Putamen (tissue), 1 donor: ENCODE results near the gene ZFAND6.

Experiments used
- DNase-seq: peaks from one replicate; pipeline ENCODE4 v3.0.0-alpha.2; 2016; ENCODE audit warnings: low spot score

Gene ZFAND6

DNA sequence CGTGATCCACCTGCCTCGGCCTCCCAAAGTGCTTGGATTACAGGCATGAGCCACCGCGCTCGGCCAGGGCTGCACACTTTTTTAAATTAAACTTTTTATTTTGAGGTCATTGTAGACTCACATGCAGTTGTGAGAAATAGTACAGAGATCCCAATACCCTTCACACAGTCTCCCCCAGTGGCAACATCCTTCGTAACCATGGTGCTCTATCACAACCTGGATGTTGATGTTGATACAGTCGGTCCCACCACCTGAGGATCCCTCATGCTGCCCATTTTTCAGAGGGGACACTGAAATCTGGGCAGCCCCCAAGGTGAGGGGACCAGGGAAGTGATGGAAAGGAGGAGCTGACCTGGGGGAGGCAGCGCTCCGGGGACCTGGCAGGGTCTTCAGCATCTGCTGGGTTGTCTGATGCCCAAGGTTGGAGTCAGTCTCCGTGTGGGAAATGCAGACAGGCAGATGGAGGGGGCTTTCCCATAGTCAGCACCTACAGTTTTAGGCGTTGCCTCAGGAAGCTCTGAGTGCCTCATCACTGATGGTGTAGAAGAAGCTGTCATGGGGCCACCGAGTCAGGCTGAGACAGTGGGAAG is 110.4 kb downstream of the ZFAND6 start:
- DNase-seq = no peak

DNA sequence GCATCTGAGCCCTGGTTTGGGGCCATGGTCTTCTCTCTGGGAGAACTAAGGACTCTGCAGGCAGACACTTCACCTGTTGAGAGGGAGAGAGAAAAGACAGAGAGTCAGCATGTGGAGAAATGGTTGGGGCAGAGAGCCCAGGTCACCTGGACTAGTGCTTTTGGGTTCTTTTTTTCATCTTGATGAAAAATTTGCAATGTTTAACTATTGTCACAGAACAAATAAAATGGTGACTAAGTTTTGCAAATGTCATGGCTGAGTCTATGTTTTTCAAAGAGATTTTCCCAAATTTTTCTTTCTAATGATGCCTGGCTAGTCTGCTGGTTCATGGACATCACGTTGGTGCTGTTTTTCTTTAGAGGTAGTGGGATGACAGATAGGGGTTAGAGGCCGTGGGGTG is 111.1 kb downstream of the ZFAND6 start:
- no peak for DNase-seq

DNA sequence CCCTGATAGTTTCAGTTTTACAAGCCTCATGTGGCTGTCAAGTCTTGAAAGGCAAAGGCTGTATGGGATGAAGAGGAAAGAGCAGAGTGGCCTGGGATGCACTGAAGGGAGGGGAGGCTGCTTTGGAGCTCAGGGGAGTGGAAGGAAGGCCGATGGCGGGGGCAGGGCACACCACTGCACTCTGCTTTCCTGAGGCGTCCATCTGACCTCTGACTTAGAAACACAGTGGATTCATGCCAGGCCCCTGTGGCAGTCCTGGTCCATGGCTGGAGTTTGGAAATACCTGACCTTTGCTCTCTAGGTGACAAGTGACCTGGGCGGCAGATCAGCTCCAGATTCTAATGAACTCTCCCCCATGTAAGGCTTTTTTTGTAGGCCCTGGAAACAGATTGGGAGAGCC is 112.3 kb downstream of the ZFAND6 start:
- DNase-seq = no peak

DNA sequence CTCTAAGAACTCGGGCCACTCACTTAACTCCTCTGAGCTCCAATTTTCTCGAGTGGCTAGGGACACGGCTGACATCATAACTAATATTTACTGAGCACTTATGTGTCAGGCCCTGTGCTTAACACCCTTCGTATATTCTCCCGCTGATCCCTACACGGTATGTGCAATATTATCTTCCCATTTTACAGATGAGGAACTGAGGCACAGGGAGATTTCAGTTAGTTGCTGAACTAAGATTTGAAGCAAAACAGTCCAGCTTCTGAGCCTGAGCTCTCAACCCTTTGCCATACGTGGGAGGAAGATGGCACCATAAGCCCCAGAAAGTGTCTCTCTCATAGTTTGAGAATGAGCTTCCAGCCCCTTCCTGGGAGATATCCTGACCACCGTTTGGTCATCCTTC is 112.9 kb downstream of the ZFAND6 start:
- DNase-seq = no peak

DNA sequence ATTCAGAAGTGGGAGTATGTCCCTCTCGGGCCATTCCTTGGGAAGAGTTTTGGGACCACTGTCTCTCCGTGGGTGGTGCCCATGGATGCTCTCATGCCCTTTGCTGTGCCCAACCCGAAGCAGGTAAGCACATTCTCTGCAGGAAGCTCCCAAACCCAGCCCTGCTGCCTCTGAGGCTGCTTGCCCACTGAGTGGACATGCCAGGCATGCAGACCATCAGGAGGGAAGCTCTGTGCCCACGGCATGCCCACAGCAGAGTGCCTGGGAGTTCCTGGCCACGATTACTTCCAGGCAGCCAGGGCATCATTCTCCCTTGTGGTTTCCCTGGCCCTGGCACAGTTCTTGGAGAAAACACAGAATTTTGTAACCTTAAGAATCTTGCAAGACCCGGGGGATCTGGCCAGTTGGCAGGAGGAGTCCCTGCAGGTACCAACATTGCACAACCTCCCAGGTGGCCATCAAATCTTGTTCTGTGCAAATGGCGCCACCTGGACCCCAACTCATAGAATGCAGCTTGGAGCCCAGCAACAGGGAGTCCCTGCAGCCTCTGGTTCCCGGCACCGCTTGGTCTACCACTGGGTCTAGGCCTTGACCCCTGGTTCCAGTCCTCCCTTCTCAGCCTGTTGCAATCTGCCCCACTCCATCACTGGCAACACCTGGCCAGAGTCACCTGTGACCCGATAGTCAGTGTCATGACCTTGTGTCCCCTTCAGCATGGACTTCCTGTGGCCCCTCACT is 113.7 kb downstream of the ZFAND6 start:
- no peak for DNase-seq

DNA sequence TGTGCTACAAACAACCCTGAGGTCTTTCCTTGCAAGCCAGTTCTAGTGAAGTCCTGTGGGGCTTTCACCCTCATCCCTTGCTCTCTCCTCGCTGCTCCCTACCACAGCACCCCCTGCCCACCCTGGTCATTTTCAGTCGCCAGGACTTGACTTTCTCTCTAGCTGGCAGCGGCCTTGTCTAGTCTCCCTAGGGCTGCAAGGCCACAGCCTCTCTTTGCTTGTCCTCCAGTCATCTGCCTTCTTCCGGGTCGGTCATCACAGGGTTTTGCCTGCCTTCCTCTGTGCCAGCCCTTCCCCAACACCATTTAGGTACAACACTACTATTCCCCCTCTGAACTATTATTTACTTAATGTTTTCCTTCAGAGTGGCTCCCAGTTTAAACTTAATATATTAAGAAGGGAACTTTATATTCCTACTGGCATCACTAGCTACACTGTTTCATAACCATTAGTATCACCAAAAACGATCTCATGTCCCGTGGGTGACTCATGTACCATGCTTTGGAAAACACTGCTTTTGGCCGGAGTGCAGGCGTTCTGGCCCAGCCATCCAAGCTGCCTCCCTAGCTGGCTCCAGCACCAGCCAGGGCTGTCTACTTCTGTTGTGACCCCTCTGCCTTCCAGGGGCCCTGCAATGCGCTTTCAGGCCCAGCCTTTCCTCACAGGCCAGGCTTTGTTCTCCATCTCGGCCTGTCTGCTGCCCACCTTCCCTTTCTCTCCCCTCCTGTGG is 114.7 kb downstream of the ZFAND6 start:
- DNase-seq = no peak

DNA sequence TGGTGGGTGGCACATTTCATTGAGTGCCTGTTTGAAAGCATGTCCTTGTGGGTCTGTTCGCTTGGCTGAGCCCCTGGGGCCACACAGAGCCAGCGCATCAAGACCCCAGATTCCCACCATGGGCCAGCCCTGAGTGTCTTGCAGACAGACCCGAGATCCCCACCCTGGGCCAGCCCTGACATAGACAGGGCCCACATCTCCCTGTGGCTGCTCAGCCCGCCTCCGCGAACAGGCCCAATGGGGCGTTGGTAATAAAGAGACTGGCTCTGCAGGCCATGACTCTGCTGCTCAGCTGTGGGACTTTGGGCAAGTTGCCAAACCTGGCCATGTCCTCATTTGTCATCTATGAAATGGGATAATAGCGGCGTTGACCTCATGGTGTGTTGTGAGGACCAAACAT is 116.0 kb downstream of the ZFAND6 start:
- DNase-seq = no peak

DNA sequence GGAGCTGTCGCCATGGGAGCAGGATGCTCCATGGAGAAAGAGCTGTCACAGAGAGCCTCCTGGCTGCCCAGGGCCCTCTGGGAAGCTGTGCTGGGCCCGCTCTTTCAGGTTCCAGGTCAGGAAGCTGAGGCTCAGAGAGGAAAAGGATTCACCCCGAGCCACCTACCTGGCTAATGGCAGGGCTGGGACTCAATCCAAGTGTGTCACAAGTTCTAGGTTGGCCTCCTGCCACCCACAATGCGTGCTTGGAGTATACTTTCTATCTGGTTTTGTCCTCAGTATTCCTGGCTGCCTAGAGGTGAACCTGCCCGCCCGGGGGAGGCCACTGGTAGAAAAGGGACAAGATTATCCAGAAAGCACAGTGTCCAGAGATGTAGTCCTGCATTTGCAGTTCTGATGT is 117.0 kb downstream of the ZFAND6 start:
- DNase-seq = no peak

DNA sequence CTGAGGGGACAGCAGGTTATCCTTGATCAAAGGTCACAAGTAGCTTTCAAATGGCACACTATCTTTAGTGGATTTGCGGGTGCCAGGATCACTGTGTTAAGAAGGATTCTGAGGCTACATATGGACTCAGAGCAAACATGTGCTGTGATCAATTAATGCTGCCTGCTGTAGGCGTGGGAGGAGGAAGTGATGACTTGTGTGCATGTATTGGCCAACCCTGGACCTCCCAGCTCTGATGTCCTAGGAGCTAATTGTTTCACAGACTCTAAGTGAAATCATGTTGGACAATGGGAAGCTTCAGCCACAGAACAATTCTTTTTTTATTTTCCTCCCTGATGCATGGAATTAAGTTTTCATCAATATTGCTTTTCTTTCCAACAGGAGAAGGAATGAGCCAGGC is 117.7 kb downstream of the ZFAND6 start:
- no peak for DNase-seq

DNA sequence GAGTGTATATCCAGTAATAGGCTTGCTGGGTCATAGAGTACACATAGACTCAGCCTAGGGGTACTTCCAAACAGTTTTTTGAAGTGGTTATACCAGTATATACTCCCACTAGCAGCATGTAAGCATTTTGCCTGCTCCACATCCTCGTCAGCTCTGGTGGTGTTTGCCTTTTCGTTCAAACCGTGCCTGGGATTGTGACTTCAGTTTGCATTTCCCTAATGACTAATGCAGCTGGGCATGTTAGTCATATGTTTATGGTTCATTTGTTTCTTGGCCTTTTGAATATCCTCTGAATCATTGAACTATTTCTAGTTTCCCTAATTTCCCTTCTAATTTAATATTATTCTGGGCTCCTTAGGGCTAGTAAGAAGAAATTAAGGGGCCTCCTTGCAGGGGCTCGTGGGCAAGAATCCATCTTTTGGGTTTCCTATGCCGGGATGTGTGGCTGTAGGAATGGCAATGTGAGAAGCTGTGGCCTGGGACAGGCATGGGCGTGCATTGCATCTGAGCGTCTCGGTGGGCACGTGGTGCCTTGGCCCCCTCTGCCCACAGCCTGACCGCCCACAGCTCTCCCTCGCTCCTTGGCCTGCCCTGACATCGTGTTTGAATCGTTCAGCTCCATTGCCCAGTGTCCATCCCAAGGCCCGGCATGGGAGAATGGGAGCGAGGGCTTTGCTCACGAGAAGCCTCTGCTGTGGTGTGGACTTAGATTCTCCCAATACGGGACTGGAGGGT is 119.7 kb downstream of the ZFAND6 start:
- no peak for DNase-seq

DNA sequence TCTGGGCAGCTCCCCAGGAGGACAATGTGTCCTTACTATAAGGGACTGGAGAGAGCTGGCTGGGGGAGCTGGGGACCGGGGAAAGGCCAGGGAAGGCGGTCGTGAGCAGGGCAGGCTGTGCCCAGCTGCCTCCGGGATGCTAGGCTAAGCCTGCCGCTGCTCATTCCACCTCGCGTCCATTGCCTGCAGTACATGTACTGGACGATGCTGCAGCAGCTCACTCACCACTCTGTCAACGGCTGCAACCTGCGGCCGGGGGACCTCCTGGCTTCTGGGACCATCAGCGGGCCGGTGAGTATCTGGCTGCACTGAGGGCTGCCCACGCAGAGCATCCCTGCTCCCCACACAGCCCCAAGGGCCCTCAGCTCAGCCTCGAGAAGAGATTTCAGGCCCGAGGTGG is 120.5 kb downstream of the ZFAND6 start:
- DNase-seq = no peak

DNA sequence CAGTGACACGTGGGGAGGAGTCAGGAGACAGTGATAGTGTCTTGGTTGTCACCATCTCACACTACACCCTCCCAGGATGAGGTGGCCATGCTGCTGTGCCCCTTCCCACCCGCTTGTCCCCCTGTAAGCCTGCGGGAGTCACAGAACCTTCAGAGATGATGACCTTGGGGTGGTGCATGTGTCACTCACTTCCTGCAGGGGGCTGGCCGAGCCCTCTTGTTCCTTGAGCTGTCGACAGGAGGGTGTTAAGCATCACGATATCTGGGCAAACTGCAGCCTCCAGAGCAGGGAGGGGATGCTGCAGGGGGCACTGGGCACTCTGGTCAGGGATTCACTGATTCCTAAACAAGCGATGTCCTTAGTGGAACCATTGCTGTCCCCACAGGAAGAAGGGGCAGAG is 121.0 kb downstream of the ZFAND6 start:
- no peak for DNase-seq

DNA sequence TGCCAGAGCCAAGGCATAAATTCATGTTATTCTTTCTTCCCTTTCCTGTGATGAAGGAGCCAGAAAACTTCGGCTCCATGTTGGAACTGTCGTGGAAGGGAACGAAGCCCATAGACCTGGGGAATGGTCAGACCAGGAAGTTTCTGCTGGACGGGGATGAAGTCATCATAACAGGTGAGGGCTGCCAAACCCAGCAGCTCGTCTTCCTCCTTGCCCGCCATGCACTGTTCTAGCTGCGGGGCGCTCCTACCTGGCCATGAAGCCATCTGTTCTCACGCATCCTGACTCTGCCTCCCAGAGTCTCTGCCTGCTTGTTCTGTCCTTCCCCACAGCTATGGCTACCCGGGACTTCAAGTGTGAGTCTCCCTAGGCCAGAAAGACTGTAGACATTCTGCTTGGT is 121.5 kb downstream of the ZFAND6 start:
- no peak for DNase-seq

DNA sequence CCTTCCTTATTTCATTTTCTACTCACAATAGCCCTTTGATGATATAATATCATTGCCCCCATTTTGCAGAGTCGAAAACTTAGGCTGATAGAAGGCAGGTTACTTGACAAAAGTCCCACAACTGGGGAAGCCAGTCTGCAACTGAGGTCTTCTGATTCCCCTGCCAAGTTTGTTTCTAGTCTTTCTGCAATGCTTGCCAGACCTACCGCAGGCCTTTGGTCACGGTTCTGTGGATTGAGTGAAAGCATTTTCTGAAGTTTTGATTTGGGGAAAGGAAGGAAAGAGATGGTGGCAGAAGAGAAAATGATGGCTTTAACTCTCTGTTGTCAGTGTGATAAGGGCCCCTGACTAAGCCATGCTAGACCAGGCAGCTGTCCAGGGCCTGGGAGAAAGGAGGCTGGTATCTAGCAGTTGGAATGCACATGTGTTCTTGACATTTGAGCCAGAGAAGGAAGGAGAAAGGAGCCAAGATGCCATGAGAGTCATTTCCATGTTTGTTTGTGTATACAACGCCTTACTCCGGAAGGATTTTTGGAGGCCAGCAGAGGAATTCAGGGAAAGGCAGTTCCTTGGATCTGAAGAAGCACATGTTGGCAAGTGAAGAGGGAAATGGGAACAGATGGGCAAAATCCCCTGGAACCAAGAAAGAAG is 123.3 kb downstream of the ZFAND6 start:
- no peak for DNase-seq

DNA sequence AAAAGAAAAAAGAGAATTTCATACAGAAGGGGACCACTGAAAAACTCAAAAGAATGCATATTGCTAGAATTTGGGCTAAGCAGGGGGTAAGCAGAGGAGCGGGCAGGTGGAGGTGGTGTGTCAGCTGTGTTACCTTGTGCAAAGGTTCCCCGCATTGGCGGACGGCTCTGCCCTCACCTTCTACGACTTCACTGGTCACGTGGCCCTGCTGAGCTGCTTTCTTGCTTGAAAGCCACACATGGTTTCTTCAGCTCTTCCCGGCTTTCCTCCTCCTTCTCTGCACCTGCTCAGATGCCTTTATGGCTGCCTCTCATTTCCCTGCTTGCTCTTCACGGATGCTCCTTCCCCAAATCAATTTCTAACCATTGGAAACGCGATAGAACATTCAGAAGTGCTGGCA is 123.8 kb downstream of the ZFAND6 start:
- DNase-seq = no peak

DNA sequence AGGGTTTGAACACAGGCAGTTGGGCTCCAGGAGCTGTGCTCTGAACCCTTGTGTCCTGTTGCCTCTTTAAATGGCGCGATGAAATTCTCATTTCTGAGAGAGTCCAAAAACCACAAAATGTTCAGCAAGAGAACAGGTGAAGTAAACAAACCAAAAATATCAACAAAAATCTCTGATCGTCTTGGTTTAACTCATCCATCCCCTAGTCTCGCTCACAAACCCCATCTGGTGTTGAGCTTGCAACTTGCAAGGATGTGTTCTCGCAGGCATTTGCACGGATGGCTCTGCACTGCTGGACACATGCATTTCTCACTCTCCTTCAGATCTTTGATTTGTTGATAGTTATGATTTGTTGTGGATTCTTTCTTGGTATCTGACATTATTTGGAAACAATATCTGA is 124.4 kb downstream of the ZFAND6 start:
- no peak for DNase-seq

DNA sequence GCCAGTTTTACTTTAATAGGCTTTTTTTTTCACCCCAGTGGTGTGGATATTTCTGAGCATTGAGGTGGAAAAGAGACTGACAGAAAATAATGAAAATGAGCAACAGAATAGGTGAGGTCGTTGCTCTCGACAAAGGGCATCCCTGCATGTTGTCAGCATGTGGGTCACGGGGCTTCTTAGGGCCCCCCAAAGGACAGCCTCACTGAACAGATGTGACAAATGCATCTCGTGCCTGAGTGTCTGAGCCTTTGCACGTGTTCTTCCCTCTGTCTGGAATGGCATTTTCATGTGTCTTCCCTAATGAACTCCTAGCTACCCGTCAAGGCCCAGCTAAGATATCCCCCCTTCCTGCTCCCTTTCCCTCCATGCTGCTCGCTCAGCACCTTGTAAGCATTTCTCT is 125.1 kb downstream of the ZFAND6 start:
- DNase-seq = no peak

DNA sequence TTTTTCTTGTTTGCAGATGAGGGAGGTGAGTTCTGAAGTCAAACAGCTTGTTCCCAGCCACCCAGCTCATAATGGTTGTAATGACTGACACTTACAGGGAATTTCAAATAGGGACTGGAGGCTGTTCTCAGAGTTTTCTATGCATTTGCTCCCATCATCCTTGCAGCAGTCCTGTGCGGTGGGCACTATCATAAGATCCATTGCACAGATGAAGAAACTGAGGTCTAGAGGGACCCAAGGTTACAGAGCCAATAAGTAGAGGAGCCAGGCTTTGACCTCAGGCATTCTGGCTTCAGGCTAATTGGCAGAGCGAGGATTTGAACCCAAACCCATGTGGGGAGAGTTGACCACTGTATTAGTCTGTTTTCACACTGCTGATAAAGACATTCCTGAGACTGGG is 125.7 kb downstream of the ZFAND6 start:
- no peak for DNase-seq

DNA sequence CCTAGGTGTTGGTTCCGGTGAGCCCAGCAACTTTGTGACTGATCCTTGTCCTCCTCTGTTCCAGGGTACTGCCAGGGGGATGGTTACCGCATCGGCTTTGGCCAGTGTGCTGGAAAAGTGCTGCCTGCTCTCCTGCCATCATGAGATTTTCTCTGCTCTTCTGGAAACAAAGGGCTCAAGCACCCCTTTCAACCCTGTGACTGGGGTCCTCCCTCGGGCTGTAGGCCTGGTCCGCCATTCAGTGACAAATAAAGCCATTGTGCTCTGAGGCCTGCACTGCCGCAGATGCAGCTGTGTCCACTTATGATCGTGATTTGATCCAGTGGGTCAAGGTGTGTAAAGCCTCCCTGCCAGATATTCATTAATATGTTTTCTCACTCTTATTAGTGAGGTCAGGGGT is 126.6 kb downstream of the ZFAND6 start:
- no peak for DNase-seq

DNA sequence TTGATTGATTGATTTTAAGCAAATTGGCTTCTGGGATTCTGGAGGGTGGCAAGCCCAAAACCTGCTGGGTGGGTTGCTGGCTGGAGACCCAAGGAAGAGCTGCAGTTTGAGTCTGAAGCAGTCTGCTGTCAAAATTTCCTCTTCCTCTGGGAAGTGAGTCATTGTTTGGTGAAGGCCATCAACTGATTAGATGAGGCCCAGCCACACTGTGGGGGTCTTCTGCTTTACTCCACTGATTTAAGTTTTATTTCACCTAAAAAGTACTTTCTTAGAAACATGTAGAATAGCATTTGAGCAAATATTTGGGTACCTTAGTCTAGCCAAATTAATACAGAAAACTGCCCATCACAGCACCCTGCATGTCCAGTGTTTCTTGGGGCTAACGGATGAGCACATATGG is 127.1 kb downstream of the ZFAND6 start:
- no peak for DNase-seq
